ENCODE results near the gene AGBL3. TPM values are rescaled to one million over a fixed set of nuclear protein-coding genes. Genes with fewer than 3 reads are reported as not detected.
"Not testable (repeated sequence)": the region's sequence is repeated elsewhere in the genome, so short reads cannot be mapped to it uniquely, and the experiment has no call there.

AGBL3 gene
- total RNA-seq, 1 donor from 2014 or later: 1.5 TPM

DNA sequence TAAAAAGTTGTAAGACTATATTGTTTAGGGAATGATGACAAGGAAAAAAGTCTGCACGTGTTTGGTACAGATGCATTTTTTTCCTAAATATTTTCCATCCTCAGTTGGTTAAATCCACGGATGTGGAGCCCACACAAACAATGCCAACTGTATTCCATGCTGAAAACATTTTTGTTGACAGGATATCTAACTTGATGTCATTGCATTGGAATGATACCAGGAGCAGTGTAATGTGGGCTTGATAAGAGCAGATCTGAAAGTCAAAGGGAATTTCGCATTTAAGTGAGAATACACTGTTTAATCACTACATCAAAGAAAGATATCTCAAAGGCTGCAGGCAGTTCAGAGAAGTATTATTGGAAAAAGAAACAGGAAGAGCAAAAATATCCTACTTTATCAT lies 112.1 kb downstream of the AGBL3 start:
- DNase-seq (ENCODE audit: low spot score): no peak
- Mint-ChIP-seq H3K4me3 (no peak overlapping the region), H3K9me3 (no peaks in the 10 kb centered on the region), H3K27ac (no peak overlapping the region), H3K36me3 (ENCODE audit: low read depth) (no peaks in the 10 kb centered on the region), H3K4me1 (ENCODE audit: low read depth) (no peaks in the 10 kb centered on the region), H3K27me3 (ENCODE audit: insufficient read depth) (peaks cover 3% of the 10 kb centered on the region)
- intact Hi-C loops (cut with micrococcal nuclease): no loop called here

DNA sequence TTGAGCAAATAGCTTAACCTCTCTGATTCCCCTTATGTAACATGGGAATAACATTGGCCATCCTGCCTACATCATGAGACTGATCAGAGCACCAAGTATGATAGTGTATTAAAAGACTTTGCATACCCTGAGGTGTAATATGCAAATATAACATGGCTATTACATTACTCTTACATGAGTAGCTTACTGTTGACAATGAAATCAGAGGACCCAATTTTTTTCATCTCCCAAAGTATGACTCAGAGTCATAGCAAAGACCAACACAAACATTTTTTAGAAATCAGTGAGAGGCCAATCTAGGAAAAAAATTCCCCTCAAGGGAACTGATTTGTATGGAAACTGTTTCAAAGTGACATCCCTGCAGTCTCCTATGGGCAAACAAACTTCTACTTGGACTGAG lies 114.5 kb downstream of the AGBL3 start:
- Mint-ChIP-seq H3K36me3 (ENCODE audit: low read depth) (no peaks in the 10 kb centered on the region), H3K27ac (no peak overlapping the region), H3K4me3 (no peak overlapping the region), H3K27me3 (ENCODE audit: insufficient read depth) (peaks cover 3% of the 10 kb centered on the region), H3K4me1 (ENCODE audit: low read depth) (no peaks in the 10 kb centered on the region), H3K9me3 (peaks cover 3% of the 10 kb centered on the region)
- DNase-seq (ENCODE audit: low spot score): no peak
- intact Hi-C loops (cut with micrococcal nuclease): no loop called here

- no peak overlapping the region for H3K4me3 Mint-ChIP-seq
- no peak for DNase-seq (ENCODE audit: low spot score)
- intact Hi-C loops (cut with micrococcal nuclease): loop anchor here (2.0 kb wide), 1 partner anchor 28 kb away; no protein-coding TSS in a partner anchor
- H3K27ac Mint-ChIP-seq: no peak overlapping the region
- peaks cover 3% of the 10 kb centered on the region for H3K27me3 Mint-ChIP-seq (ENCODE audit: insufficient read depth)
- peaks cover 5% of the 10 kb centered on the region for H3K9me3 Mint-ChIP-seq
- H3K4me1 Mint-ChIP-seq (ENCODE audit: low read depth): no peaks in the 10 kb centered on the region
- H3K36me3 Mint-ChIP-seq (ENCODE audit: low read depth): no peaks in the 10 kb centered on the region
Observed at GRCh38 chr7:135102372-135102771, 116.1 kb downstream of the AGBL3 start.

GRCh38 chr7:135109562-135109961 lies 123.3 kb downstream of the AGBL3 start:
- DNase-seq (ENCODE audit: low spot score): no peak
- no peaks in the 10 kb centered on the region for H3K4me1 Mint-ChIP-seq (ENCODE audit: low read depth)
- peaks cover 5% of the 10 kb centered on the region for H3K9me3 Mint-ChIP-seq
- H3K36me3 Mint-ChIP-seq (ENCODE audit: low read depth): no peaks in the 10 kb centered on the region
- H3K4me3 Mint-ChIP-seq: no peak overlapping the region
- H3K27me3 Mint-ChIP-seq (ENCODE audit: insufficient read depth): no peaks in the 10 kb centered on the region
- H3K27ac Mint-ChIP-seq: no peak overlapping the region
- intact Hi-C loops (cut with micrococcal nuclease): no loop called here

DNA sequence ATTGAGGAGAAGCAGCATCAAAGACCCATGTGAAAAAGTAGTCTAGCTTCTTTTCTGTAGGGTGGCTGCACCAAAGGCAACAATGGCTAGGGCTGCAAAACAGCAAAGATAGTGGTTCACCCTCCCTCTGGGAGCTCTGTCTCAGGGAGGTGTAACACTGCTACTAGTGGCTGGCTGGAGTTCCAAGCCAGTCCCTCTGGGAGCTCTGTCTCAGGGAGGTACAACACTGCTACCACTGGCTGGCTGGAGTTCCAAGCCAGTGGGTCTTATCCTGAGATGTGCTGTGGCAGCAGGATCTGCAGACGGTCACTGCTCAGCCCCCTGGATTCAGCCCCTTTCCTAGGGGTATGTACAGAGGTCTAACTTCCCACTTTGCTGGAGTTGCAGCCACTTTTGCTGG lies 123.7 kb downstream of the AGBL3 start:
- no peak for DNase-seq (ENCODE audit: low spot score)
- H3K36me3 Mint-ChIP-seq (ENCODE audit: low read depth): no peaks in the 10 kb centered on the region
- no peak overlapping the region for H3K4me3 Mint-ChIP-seq
- no peak overlapping the region for H3K27ac Mint-ChIP-seq
- H3K27me3 Mint-ChIP-seq (ENCODE audit: insufficient read depth): no peaks in the 10 kb centered on the region
- peaks cover 5% of the 10 kb centered on the region for H3K9me3 Mint-ChIP-seq
- intact Hi-C loops (cut with micrococcal nuclease): no loop called here
- no peaks in the 10 kb centered on the region for H3K4me1 Mint-ChIP-seq (ENCODE audit: low read depth)

DNA sequence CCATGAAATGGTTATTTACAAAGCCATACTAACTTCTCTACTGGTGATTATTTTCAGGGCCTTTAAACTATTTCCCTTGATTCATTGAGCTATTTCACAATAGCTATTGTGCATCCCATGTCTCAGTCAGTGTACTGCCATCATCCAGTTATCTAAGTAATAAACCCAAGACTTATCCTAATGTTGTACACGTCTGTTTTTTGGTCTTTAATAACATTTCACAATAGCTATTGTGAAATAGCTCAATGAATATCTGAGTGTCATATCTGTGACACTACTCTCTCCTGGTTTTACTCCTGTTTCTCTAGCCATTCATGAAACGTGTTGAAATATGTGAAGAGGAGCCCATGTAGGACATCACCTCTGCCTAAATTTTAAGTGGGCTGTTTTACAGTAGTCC lies 125.1 kb downstream of the AGBL3 start:
- intact Hi-C loops (cut with micrococcal nuclease): no loop called here

GRCh38 chr7:135114622-135115021 lies 128.3 kb downstream of the AGBL3 start:
- Mint-ChIP-seq H3K36me3 (ENCODE audit: low read depth) (no peaks in the 10 kb centered on the region), H3K27ac (no peak overlapping the region), H3K4me1 (ENCODE audit: low read depth) (no peaks in the 10 kb centered on the region), H3K27me3 (ENCODE audit: insufficient read depth) (peaks cover 3% of the 10 kb centered on the region), H3K9me3 (peaks cover 7% of the 10 kb centered on the region), H3K4me3 (no peak overlapping the region)
- intact Hi-C loops (cut with micrococcal nuclease): no loop called here
- no peak for DNase-seq (ENCODE audit: low spot score)

More for the DNA sequence above, 125.1 kb downstream of the AGBL3 start:
- DNase-seq (ENCODE audit: low spot score): no peak
- H3K9me3 Mint-ChIP-seq: no peaks in the 10 kb centered on the region
- H3K4me1 Mint-ChIP-seq (ENCODE audit: low read depth): no peaks in the 10 kb centered on the region
- no peak overlapping the region for H3K4me3 Mint-ChIP-seq
- no peak overlapping the region for H3K27ac Mint-ChIP-seq
- H3K27me3 Mint-ChIP-seq (ENCODE audit: insufficient read depth): no peaks in the 10 kb centered on the region
- H3K36me3 Mint-ChIP-seq (ENCODE audit: low read depth): no peaks in the 10 kb centered on the region

GRCh38 chr7:135117096-135117495 lies 130.8 kb downstream of the AGBL3 start:
- intact Hi-C loops (cut with micrococcal nuclease): no loop called here
- no peak for DNase-seq (ENCODE audit: low spot score)
- no peak overlapping the region for H3K27ac Mint-ChIP-seq
- H3K36me3 Mint-ChIP-seq (ENCODE audit: low read depth): peaks cover 2% of the 10 kb centered on the region
- peaks cover 21% of the 10 kb centered on the region for H3K9me3 Mint-ChIP-seq
- H3K4me1 Mint-ChIP-seq (ENCODE audit: low read depth): no peaks in the 10 kb centered on the region
- no peak overlapping the region for H3K4me3 Mint-ChIP-seq
- peaks cover 3% of the 10 kb centered on the region for H3K27me3 Mint-ChIP-seq (ENCODE audit: insufficient read depth)

GRCh38 chr7:135121868-135122267 lies 135.6 kb downstream of the AGBL3 start:
- H3K4me1 Mint-ChIP-seq (ENCODE audit: low read depth): no peaks in the 10 kb centered on the region
- DNase-seq (ENCODE audit: low spot score): no peak
- intact Hi-C loops (cut with micrococcal nuclease): no loop called here
- peaks cover 2% of the 10 kb centered on the region for H3K36me3 Mint-ChIP-seq (ENCODE audit: low read depth)
- peaks cover 4% of the 10 kb centered on the region for H3K27me3 Mint-ChIP-seq (ENCODE audit: insufficient read depth)
- H3K9me3 Mint-ChIP-seq: peaks cover 25% of the 10 kb centered on the region
- H3K4me3 Mint-ChIP-seq: no peak overlapping the region
- H3K27ac Mint-ChIP-seq: no peak overlapping the region

GRCh38 chr7:135124631-135125030 lies 138.3 kb downstream of the AGBL3 start:
- peaks cover 18% of the 10 kb centered on the region for H3K9me3 Mint-ChIP-seq
- H3K36me3 Mint-ChIP-seq (ENCODE audit: low read depth); H3K4me3 Mint-ChIP-seq; H3K27me3 Mint-ChIP-seq (ENCODE audit: insufficient read depth); H3K27ac Mint-ChIP-seq; DNase-seq (ENCODE audit: low spot score); H3K4me1 Mint-ChIP-seq (ENCODE audit: low read depth); intact Hi-C loops (cut with micrococcal nuclease): not testable (repeated sequence)

DNA sequence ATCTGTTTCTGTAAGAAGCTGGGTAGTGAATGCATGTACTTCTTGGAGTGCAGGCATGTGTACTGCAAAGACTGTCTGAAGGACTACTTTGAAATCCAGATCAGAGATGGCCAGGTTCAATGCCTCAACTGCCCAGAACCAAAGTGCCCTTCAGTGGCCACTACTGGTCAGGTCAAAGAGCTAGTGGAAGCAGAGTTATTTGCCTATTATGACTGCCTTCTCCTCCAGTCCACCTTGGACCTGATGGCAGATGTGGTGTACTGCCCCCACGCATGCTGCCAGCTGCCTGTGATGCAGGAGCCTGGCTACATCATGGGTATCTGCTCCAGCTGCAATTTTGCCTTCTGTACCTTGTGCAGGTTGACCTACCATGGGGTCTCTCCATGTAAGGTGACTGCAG lies 142.6 kb downstream of the AGBL3 start:
- Mint-ChIP-seq H3K27ac (no peak overlapping the region), H3K4me1 (ENCODE audit: low read depth) (no peaks in the 10 kb centered on the region), H3K36me3 (ENCODE audit: low read depth) (no peaks in the 10 kb centered on the region), H3K9me3 (peaks cover 11% of the 10 kb centered on the region), H3K4me3 (no peak overlapping the region), H3K27me3 (ENCODE audit: insufficient read depth) (peaks cover 2% of the 10 kb centered on the region)
- intact Hi-C loops (cut with micrococcal nuclease): no loop called here
- DNase-seq (ENCODE audit: low spot score): no peak

DNA sequence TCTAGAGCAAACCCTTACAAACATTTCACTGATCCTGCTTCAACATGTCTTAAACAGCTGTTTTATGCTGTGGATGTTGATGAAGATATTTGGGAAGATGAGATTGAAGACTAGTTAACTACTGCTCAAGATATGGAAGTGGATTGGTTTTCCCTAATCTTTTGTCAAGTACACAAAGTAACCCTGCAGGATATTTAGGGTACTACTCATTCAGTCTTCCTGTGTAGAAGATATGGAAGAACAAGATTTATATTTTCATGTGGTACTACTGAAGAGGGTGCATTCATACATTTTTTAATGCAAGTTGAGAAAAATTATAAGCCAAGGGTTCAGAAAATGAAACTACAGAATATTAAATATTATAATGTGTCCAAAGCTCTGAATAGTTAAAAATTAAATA lies 143.3 kb downstream of the AGBL3 start:
- H3K4me3 Mint-ChIP-seq: no peak overlapping the region
- no peaks in the 10 kb centered on the region for H3K4me1 Mint-ChIP-seq (ENCODE audit: low read depth)
- H3K27me3 Mint-ChIP-seq (ENCODE audit: insufficient read depth): peaks cover 2% of the 10 kb centered on the region

GRCh38 chr7:135143885-135144668 lies 157.8 kb downstream of the AGBL3 start:
- intact Hi-C loops (cut with micrococcal nuclease): no loop called here
- no peaks in the 10 kb centered on the region for H3K27me3 Mint-ChIP-seq (ENCODE audit: insufficient read depth)
- peaks cover 3% of the 10 kb centered on the region for H3K9me3 Mint-ChIP-seq
- peaks cover 28% of the 10 kb centered on the region for H3K4me1 Mint-ChIP-seq (ENCODE audit: low read depth)
- DNase-seq (ENCODE audit: low spot score): no peak
- no peak overlapping the region for H3K4me3 Mint-ChIP-seq
- H3K36me3 Mint-ChIP-seq (ENCODE audit: low read depth): no peaks in the 10 kb centered on the region
- H3K27ac Mint-ChIP-seq: no peak overlapping the region

More for the DNA sequence above, 143.3 kb downstream of the AGBL3 start:
- peaks cover 10% of the 10 kb centered on the region for H3K9me3 Mint-ChIP-seq
- H3K36me3 Mint-ChIP-seq (ENCODE audit: low read depth): no peaks in the 10 kb centered on the region
- intact Hi-C loops (cut with micrococcal nuclease): no loop called here
- no peak overlapping the region for H3K27ac Mint-ChIP-seq
- no peak for DNase-seq (ENCODE audit: low spot score)
